ENCODE data around the gene PSEN2. TPM values are rescaled to one million over a fixed set of nuclear protein-coding genes. Genes with fewer than 3 reads are reported as not detected.

Gene PSEN2
- polyA plus RNA-seq, 4 donors = 16.9 to 18.2 (median 17.6) TPM

DNA sequence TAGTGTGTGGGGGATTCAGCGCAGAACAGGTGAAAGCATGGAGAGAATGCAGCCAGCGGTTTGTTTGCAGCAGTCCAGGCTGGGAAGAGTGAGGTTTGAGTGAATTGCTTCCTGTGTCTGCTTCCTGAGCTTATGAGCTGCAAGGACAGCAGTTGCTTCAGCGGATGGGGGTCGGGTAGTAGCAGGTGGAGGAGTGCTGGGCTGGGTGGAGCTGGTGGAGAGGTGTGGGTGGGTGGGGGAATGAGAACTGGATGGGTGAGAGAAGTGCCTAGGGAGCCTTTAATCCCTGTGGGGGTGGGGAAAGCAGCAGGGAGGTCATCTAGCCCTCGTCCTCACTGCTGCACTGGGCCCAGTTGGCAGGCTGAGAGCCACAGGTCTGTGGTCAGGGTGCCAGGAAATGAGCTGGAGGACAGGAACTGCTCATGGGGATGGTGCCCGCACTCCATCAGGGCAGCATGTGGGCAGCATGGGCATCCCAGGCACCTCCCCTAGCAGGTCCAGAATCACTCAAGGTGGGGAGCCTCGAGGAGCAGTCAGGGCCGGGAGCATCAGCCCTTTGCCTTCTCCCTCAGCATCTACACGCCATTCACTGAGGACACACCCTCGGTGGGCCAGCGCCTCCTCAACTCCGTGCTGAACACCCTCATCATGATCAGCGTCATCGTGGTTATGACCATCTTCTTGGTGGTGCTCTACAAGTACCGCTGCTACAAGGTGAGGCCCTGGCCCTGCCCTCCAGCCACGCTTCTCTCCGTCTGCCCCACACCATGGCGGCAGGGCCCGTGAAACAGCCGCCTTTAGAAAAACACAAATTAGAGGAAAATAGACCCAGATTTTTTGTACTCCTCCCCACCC lies 14.8 kb downstream of the PSEN2 start:
- no peak for DNase-seq (ENCODE audit: low read depth in 4 of 4, low spot score in 3 of 4)

- DNase-seq (ENCODE audit: low read depth in 4 of 4, low spot score in 3 of 4) = no peak
Observed at GRCh38 chr1:226886122-226886901, 15.9 kb downstream of the PSEN2 start.

- DNase-seq (ENCODE audit: low read depth in 4 of 4, low spot score in 3 of 4) = no peak
Observed at GRCh38 chr1:226887006-226887405, 16.6 kb downstream of the PSEN2 start.

DNA sequence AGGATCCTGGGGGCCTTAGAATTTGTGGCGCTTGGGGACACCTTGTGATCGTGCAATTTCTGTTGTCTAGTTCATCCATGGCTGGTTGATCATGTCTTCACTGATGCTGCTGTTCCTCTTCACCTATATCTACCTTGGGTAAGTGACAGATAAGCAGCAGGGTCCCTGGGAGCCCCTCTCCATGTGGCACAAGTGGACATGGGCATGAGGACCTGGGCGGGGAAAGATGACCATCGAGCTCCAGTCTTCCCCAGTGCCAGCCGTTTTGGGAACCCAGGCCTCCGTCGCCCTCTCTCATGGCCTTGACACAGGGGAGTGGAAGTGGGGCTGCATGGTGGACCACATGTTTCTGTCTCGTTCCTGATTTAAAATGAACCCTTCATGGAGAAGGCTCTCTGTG lies 17.6 kb downstream of the PSEN2 start:
- DNase-seq (ENCODE audit: low read depth in 4 of 4, low spot score in 3 of 4) = no peak

DNA sequence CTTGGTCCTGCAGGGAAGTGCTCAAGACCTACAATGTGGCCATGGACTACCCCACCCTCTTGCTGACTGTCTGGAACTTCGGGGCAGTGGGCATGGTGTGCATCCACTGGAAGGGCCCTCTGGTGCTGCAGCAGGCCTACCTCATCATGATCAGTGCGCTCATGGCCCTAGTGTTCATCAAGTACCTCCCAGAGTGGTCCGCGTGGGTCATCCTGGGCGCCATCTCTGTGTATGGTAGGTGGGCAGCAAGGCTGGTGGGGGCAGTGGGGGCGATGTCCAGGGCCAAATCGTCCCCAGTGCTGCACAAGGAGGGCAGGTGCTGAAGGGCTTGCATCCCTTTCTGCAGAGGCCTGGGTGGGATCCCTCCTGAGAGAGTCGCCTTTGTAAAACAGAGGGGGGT lies 18.4 kb downstream of the PSEN2 start:
- no peak for DNase-seq (ENCODE audit: low read depth in 4 of 4, low spot score in 3 of 4)

DNA sequence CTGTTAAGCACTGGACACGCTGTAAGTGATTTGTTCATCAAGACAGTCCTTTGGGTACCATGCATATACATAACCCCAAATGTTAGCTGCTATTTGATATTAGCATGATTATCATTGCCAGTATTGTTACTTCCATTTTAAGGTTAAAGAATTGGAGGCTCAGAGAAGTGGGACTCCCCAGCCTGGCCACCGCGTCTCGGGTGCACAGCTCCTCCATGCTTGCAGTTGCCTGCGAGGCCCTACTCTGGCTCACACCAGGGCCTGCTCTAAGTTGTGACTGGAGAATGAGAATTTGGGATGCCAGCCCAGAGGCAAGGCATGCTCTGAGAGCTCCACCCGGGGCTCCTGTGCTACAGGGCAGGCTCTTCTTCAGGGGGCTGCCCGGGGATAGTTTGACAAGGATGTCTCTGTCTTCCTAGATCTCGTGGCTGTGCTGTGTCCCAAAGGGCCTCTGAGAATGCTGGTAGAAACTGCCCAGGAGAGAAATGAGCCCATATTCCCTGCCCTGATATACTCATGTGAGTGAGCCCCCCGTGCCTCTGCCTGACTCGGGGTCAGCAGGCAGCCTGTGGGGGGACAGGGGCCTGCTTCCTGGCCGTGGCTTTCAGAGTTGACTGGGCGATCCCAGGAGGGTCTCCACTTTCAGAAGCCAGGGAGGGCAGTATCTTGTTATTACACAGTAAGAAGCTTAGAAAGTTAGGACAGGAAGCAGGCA lies 19.4 kb downstream of the PSEN2 start:
- no peak for DNase-seq (ENCODE audit: low read depth in 4 of 4, low spot score in 3 of 4)

GRCh38 chr1:226890331-226891108 lies 20.1 kb downstream of the PSEN2 start:
- DNase-seq (ENCODE audit: low read depth in 4 of 4, low spot score in 3 of 4) = no peak

GRCh38 chr1:226891346-226891745 lies 20.9 kb downstream of the PSEN2 start:
- DNase-seq (ENCODE audit: low read depth in 4 of 4, low spot score in 3 of 4) = no peak

DNA sequence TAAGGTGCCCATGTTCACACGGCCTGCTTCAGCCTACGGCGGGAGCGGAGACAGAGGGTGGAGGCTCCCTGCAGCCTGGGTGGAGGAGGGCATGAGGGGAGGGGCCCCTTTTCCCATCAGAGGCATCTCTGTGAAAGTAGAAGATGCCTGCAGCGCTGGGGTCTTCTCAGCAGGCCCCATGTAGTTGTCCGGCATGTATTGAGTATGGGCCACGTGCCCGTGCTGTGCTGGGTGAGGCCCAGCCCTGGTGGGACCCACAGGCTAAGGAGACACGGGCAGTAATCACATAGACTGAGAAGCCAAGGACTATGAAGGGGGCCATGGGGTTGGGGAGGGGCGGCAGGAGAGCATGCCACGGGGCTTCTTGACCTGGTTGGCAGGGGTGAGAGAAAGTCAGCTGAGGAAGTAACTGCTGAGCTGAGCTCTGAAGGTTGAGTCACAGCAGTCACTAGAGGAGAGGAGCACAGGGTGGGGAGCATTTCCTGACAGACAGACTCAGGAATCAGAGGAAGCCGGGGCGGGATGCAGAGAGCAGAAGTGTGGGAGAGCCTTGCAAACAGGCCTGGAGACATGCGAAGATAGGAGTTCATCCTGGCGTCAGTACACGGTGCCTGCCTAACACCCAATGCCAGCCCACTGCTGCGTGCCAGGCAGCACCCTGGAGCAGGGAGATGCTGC lies 21.6 kb downstream of the PSEN2 start:
- DNase-seq (ENCODE audit: low read depth in 4 of 4, low spot score in 3 of 4) = no peak

GRCh38 chr1:226892524-226892875 lies 22.1 kb downstream of the PSEN2 start:
- no peak for DNase-seq (ENCODE audit: low read depth in 4 of 4, low spot score in 3 of 4)

- no peak for DNase-seq (ENCODE audit: low read depth in 4 of 4, low spot score in 3 of 4)
Observed at GRCh38 chr1:226893936-226894335, 23.5 kb downstream of the PSEN2 start.

DNA sequence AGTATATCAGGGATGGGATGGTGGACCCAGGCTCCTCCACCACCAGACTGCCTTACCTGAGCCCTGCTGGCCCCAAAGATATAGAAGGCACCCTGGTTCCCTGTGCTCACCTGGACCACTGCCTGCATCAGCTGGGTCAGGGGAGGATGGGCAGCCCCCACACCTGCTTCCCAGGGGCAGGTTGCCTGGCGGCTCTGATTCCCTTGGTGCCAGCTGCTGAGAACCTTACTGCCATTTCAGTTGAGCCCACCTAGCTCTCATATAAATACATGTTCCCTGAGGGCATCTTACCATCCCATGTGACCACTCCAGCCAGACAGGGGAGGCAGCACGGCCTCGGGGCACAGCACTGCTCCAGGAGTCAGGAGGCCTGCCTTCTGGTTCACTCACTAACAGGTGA lies 24.4 kb downstream of the PSEN2 start:
- DNase-seq (ENCODE audit: low read depth in 4 of 4, low spot score in 3 of 4) = no peak

DNA sequence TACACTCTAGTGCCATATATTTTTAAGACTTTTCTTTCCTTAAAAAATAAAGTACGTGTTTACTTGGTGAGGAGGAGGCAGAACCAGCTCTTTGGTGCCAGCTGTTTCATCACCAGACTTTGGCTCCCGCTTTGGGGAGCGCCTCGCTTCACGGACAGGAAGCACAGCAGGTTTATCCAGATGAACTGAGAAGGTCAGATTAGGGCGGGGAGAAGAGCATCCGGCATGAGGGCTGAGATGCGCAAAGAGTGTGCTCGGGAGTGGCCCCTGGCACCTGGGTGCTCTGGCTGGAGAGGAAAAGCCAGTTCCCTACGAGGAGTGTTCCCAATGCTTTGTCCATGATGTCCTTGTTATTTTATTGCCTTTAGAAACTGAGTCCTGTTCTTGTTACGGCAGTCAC lies 25.2 kb downstream of the PSEN2 start:
- DNase-seq (ENCODE audit: low read depth in 4 of 4, low spot score in 3 of 4) = no peak

DNA sequence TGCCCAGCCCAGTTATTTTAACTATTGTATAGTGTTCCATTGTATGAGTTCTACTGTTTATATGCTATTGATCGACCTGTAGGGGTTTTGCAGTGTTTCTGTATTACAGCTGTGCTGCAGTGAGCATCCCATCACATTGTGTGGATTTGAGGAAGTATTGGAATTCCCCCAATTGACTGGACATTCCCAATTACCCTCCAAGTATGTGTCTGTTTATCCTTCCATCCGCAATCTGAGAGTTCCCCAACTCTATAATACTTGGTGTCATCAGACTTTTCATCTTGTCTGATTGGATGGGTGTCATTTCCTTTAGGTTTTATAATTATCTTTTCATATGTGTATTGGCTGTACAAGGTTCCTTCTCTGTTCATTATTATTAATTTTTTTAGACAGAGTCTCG lies 27.8 kb downstream of the PSEN2 start:
- DNase-seq (ENCODE audit: low read depth in 4 of 4, low spot score in 3 of 4) = no peak

GRCh38 chr1:226901421-226901820 lies 31.0 kb downstream of the PSEN2 start:
- no peak for DNase-seq (ENCODE audit: low read depth in 4 of 4, low spot score in 3 of 4)

- no peak for DNase-seq (ENCODE audit: low read depth in 4 of 4, low spot score in 3 of 4)
Observed at GRCh38 chr1:226902601-226903000, 32.2 kb downstream of the PSEN2 start.

DNA sequence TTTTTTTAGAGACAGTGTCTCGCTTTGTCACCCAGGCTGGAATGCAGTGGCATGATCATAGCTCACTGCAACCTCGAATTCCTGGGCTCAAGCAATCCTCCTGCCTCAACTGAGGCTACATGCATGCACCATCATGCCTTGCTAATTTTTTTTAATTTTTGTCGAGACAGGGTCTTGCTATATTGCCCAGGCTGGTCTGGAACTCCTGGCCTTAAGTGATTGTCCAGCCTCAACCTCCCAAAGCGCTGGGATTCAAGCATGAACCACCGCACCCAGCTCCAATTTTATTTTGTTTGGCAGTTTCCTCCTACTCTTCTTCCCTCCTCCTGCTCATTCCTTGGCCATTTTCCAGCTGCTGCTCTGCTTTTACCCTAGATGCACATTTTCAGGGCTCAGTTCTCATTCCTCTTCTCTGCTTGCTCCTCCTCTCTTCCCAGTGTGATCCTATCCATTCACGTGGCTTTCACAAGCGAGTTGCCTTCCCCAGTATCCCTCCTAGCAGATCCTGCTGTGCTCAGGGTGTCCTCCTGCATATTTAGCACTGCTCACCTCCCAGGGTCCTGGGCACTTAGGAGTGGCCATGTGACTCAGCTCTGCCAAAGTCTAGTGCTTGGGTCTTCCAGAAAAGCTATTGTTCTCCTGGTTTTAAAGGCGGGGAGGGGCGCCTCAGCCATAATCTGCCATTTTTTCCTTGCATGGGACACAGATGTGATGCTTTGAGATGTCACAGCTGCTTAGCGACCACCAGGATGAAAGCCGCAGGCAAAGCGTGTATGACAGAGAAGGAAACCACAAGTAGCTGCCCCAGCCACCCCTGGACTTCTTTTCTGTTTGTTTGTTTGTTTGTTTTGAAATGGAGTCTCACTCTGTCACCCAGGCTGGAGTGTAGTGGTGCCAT lies 33.7 kb downstream of the PSEN2 start:
- peak; percentile 38 to 55 (median 54) for DNase-seq (ENCODE audit: low read depth in 4 of 4, low spot score in 3 of 4)

DNA sequence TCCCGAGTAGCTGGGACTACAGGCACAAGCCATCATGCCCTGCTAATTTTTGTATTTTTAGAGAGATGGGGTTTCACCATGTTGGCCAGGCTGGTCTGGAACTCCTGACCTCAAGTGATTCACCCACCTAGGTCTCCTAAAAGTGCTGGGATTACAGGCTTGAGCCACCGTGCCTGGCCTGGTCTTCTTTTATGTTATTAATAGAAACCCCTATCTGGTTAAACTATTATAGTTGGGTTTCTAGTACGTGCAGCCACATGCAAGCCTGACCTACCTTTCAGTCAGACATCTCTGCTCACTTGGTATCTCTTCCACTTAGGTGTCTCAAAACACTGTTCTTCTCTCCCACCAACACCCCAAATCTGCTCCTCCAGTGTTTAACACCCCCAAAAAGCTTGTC lies 34.4 kb downstream of the PSEN2 start:
- DNase-seq (ENCODE audit: low read depth in 4 of 4, low spot score in 3 of 4) = no peak

DNA sequence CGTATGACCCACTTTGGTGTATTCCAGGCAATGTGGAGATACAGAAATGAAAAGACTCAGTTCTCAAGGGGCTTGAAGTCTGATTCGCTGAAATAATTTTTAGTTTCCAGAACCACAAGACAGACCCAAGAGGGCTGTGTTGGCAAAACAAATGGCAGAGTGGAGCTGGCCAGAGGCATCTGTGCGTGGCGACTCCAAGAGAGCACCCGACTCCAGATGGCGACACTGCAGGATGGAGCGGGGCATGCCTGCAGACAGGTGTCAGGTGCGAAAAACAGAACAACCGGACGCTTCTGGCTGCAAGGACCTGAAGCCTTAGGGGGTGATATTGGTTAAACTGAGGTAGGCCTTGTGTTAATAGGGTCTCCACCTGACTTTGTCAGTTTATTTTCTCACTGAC lies 38.0 kb downstream of the PSEN2 start:
- DNase-seq (ENCODE audit: low read depth in 4 of 4, low spot score in 3 of 4) = no peak

All from right renal pelvis (tissue), 4 donors.